GM23338 (cell line): ENCODE measurements around the gene TRDN. TPM values are rescaled to one million over a fixed set of nuclear protein-coding genes. Genes with fewer than 3 reads are reported as not detected.

Source experiments
- ATAC-seq: fragments of 200-7000 bp; cut with Tn5 transposase; 3 replicates; pipeline ENCODE4 v1.9.1; 2020
- DNase-seq: peaks from one replicate; pipeline ENCODE4 v3.0.0-alpha.2; 2015; ENCODE audit warnings: low spot score
- H2AFZ ChIP-seq: fragments of 200-600 bp; sonication (generic); 2 replicates; pipeline ENCODE4 v1.8.0; 2016; ENCODE audit warnings: antibody characterized with exemption, mild to moderate bottlenecking, moderate library complexity
- H3F3A ChIP-seq: fragments of 200-600 bp; sonication (generic); replicated peaks from 2 replicates; pipeline ENCODE4 v1.8.0; 2017; ENCODE audit warnings: antibody characterized with exemption, mixed run types, low read depth
- H3K27ac ChIP-seq: fragments of 200-600 bp; sonication (generic); 2 replicates; pipeline ENCODE4 v1.6.1; 2016; ENCODE audit warnings: low read depth
- H3K27me3 ChIP-seq: fragments of 200-600 bp; sonication (generic); 2 replicates; pipeline ENCODE4 v1.8.0; 2016; ENCODE audit warnings: mild to moderate bottlenecking, mixed run types, moderate library complexity; ENCODE audit not compliant: insufficient read depth
- H3K36me3 ChIP-seq: fragments of 200-600 bp; sonication (generic); 2 replicates; pipeline ENCODE4 v1.8.0; 2016; ENCODE audit warnings: mild to moderate bottlenecking; ENCODE audit not compliant: insufficient read depth
- H3K4me1 ChIP-seq: fragments of 200-600 bp; sonication (generic); 2 replicates; pipeline ENCODE4 v1.8.0; 2016; ENCODE audit warnings: mild to moderate bottlenecking, moderate library complexity; ENCODE audit not compliant: insufficient read depth
- H3K4me2 ChIP-seq: fragments of 200-600 bp; sonication (generic); 2 replicates; pipeline ENCODE4 v1.7.1; 2017; ENCODE audit warnings: mixed run types
- H3K4me3 ChIP-seq: fragments of 200-600 bp; sonication (generic); 2 replicates; pipeline ENCODE4 v1.6.1; 2016; ENCODE audit warnings: mixed run types
- H3K79me2 ChIP-seq: fragments of 200-600 bp; sonication (generic); replicated peaks from 2 replicates; pipeline ENCODE4 v1.8.0; 2017; ENCODE audit warnings: mild to moderate bottlenecking; ENCODE audit not compliant: insufficient read depth
- H3K9me2 ChIP-seq: fragments of 200-600 bp; sonication (generic); 2 replicates; pipeline ENCODE4 v1.8.0; 2017; ENCODE audit not compliant: insufficient read depth
- H4K20me1 ChIP-seq: fragments of 200-600 bp; sonication (generic); replicated peaks from 2 replicates; pipeline ENCODE4 v1.8.0; 2017; ENCODE audit warnings: mild to moderate bottlenecking; ENCODE audit not compliant: insufficient read depth
- H3K27ac Mint-ChIP-seq: 2 replicates; pipeline ENCODE4 v1.8.0; 2020; ENCODE audit warnings: inconsistent platforms, mild to moderate bottlenecking, moderate library complexity, mixed read lengths
- H3K27me3 Mint-ChIP-seq: 3 replicates; pipeline ENCODE4 v1.8.0; 2022; ENCODE audit warnings: low read depth, mild to moderate bottlenecking, moderate library complexity, mixed read lengths, inconsistent platforms; ENCODE audit not compliant: insufficient read depth, poor library complexity
- H3K36me3 Mint-ChIP-seq: 3 replicates; pipeline ENCODE4 v1.8.0; 2021; ENCODE audit warnings: low read depth, mild to moderate bottlenecking, inconsistent platforms, moderate library complexity, mixed read lengths
- H3K4me1 Mint-ChIP-seq: 3 replicates; pipeline ENCODE4 v1.8.0; 2020; ENCODE audit warnings: mild to moderate bottlenecking, inconsistent platforms, mixed read lengths
- H3K4me3 Mint-ChIP-seq: 3 replicates; pipeline ENCODE4 v1.8.0; 2021; ENCODE audit warnings: moderate library complexity, mild to moderate bottlenecking, inconsistent platforms, mixed read lengths
- H3K9me3 Mint-ChIP-seq: 3 replicates; pipeline ENCODE4 v1.8.0; 2020; ENCODE audit warnings: moderate library complexity, mild to moderate bottlenecking, inconsistent platforms, mixed read lengths
- CREB1 ChIP-seq: fragments of 250-450 bp; sonication (Bioruptor Pico); IDR thresholded peaks from 2 replicates; pipeline ENCODE4 v1.5.0; 2020; ENCODE audit warnings: low read depth, mild to moderate bottlenecking, moderate library complexity
- ETS1 ChIP-seq: IDR thresholded peaks from 2 replicates; pipeline ENCODE4 v1.6.1; 2016; ENCODE audit warnings: antibody characterized with exemption
- EZH2phosphoT487 ChIP-seq: fragments of 200-600 bp; sonication (generic); IDR thresholded peaks from one replicate; pipeline ENCODE4 v1.8.1; 2018; ENCODE audit warnings: antibody characterized with exemption; ENCODE audit not compliant: unreplicated experiment
- JUNB ChIP-seq: IDR thresholded peaks from one replicate; pipeline ENCODE4 v1.6.1; 2016; ENCODE audit warnings: antibody characterized with exemption; ENCODE audit not compliant: unreplicated experiment
- NANOG ChIP-seq: IDR thresholded peaks from 2 replicates; pipeline ENCODE4 v1.6.1; 2016; ENCODE audit warnings: antibody characterized with exemption, borderline replicate concordance
- REST ChIP-seq: IDR thresholded peaks from one replicate; pipeline ENCODE4 v1.6.1; 2018; ENCODE audit warnings: antibody characterized with exemption; ENCODE audit not compliant: unreplicated experiment
- ZNF114 ChIP-seq: fragments of 250-450 bp; sonication (Bioruptor Pico); IDR thresholded peaks from 2 replicates; pipeline ENCODE4 v1.5.0; 2020; ENCODE audit warnings: mild to moderate bottlenecking, moderate library complexity
- ZNF331 ChIP-seq: fragments of 250-450 bp; sonication (Bioruptor Pico); IDR thresholded peaks from 2 replicates; pipeline ENCODE4 v1.5.0; 2020; ENCODE audit warnings: low read depth, mild to moderate bottlenecking, moderate library complexity
- ZNF462 ChIP-seq: fragments of 250-450 bp; sonication (Bioruptor Pico); IDR thresholded peaks from 2 replicates; pipeline ENCODE4 v1.5.0; 2020; ENCODE audit warnings: mild to moderate bottlenecking, moderate library complexity
- polyA plus RNA-seq: library from polyadenylated mRNA; unstranded; fragments of >200 nt; fragmentation: Nextera tagmentation; extraction: Ambion mirVana; gene quantifications from 2 replicates; pipeline ENCODE4 v1.2.1, GENCODE V29; 2016
- total RNA-seq: library from RNA; depleted of rRNA; stranded (reverse); fragments of >200 nt; shearing (Covaris generic); gene quantifications from 2 replicates; pipeline ENCODE4 v1.2.3, GENCODE V29; 2014

TRDN gene
- total and polyA plus RNA-seq, 2 experiments from 2014 or later, result 35.5 to 137 TPM

GRCh38 chr6:123295181-123295580, 341.6 kb downstream of the TRDN start (continued):
- no peak for TF ChIP-seq ETS1
- no peak for TF ChIP-seq JUNB
- TF ChIP-seq NANOG, result no peak
- no peak for TF ChIP-seq REST
- no peak for TF ChIP-seq EZH2phosphoT487
- TF ChIP-seq ZNF331 (CRISPR knock-in tag), result no peak
- TF ChIP-seq ZNF114 (CRISPR knock-in tag), result no peak

GRCh38 chr6:123288649-123289048, 348.1 kb downstream of the TRDN start:
- TF ChIP-seq NANOG (no peak), EZH2phosphoT487 (no peak), CREB1 (CRISPR knock-in tag) (no peak), ZNF462 (CRISPR knock-in tag) (no peak), REST (no peak), ETS1 (no peak)
- Histone ChIP-seq H3K9me2 (peaks cover 3% of the 10 kb centered on the region; the same call in 1 of the 2 replicates), H3K27ac (no peak overlapping the region), H3K27me3 (no peaks in the 10 kb centered on the region), H3K4me2 (no peak overlapping the region), H3K79me2 (no peaks in the 10 kb centered on the region), H3K4me1 (no peaks in the 10 kb centered on the region), H3K36me3 (no peaks in the 10 kb centered on the region), H3F3A (no peaks in the 10 kb centered on the region), H4K20me1 (no peaks in the 10 kb centered on the region), H3K4me3 (no peak overlapping the region), H2AFZ (no peak overlapping the region)
- no peaks in the 10 kb centered on the region for H3K27me3 Mint-ChIP-seq
- no peaks in the 10 kb centered on the region for H3K36me3 Mint-ChIP-seq
- no peak overlapping the region for H3K4me3 Mint-ChIP-seq
- ATAC-seq, result no peak
- no peaks in the 10 kb centered on the region for H3K4me1 Mint-ChIP-seq
- no peak overlapping the region for H3K27ac Mint-ChIP-seq
- DNase-seq, result no peak
- H3K9me3 Mint-ChIP-seq, result no peaks in the 10 kb centered on the region
